ENCODE data around the gene TRAF1.

Gene TRAF1

GRCh38 chr9:120934281-120934680 lies 7.7 kb upstream of the TRAF1 start:
- no peak overlapping the region for H2AFZ ChIP-seq (ENCODE audit: low read length)
- no peaks in the 10 kb centered on the region for H3K79me2 ChIP-seq (ENCODE audit: insufficient read depth, low read length)
- peaks cover 9% of the 10 kb centered on the region; the same call in 1 of the 2 replicates for H3F3A ChIP-seq (ENCODE audit: low read depth)
- no peaks in the 10 kb centered on the region for H3K27me3 ChIP-seq (ENCODE audit: insufficient read depth, low read length, poor library complexity, severe bottlenecking)
- H4K20me1 ChIP-seq (ENCODE audit: insufficient read depth, low read length, poor library complexity, severe bottlenecking) = no peaks in the 10 kb centered on the region
- peaks cover 81% of the 10 kb centered on the region for H3K4me1 ChIP-seq (ENCODE audit: insufficient read depth, low read length, poor library complexity, severe bottlenecking)
- no peak overlapping the region for H3K4me2 ChIP-seq (ENCODE audit: low read depth, low read length, poor library complexity, severe bottlenecking)
- H3K4me3 ChIP-seq (ENCODE audit: low read length, poor library complexity, severe bottlenecking) = no peak overlapping the region
- no peaks in the 10 kb centered on the region for H3K9me3 ChIP-seq (ENCODE audit: insufficient read depth, low read depth, low read length)
- peak overlapping the region; percentile 70 for H3K9ac ChIP-seq (ENCODE audit: low read depth, low read length, poor library complexity, severe bottlenecking)
- no peaks in the 10 kb centered on the region for H3K9me2 ChIP-seq (replicated peaks; ENCODE audit: low read depth, low read length)
- H3K36me3 ChIP-seq (ENCODE audit: insufficient read depth, low read length) = no peaks in the 10 kb centered on the region
- TF ChIP-seq CTCF (conservative IDR thresholded peaks at IDR 0.05; ENCODE audit: low read length) (no peak), EZH2phosphoT487 (IDR thresholded peaks at IDR 0.05; ENCODE audit: borderline replicate concordance) (no peak)

GRCh38 chr9:120933310-120934055 lies 6.9 kb upstream of the TRAF1 start:
- Histone ChIP-seq H3K36me3 (ENCODE audit: insufficient read depth, low read length) (no peaks in the 10 kb centered on the region), H3K27me3 (ENCODE audit: insufficient read depth, low read length, poor library complexity, severe bottlenecking) (no peaks in the 10 kb centered on the region), H4K20me1 (ENCODE audit: insufficient read depth, low read length, poor library complexity, severe bottlenecking) (no peaks in the 10 kb centered on the region), H3K4me1 (ENCODE audit: insufficient read depth, low read length, poor library complexity, severe bottlenecking) (peaks cover 82% of the 10 kb centered on the region), H3K9ac (ENCODE audit: low read depth, low read length, poor library complexity, severe bottlenecking) (peak overlapping the region; percentile 17), H3F3A (ENCODE audit: low read depth) (peaks cover 9% of the 10 kb centered on the region; the same call in 1 of the 2 replicates), H3K4me2 (ENCODE audit: low read depth, low read length, poor library complexity, severe bottlenecking) (no peak overlapping the region), H3K79me2 (ENCODE audit: insufficient read depth, low read length) (peaks cover 1% of the 10 kb centered on the region; the same call in 1 of the 2 replicates), H2AFZ (ENCODE audit: low read length) (no peak overlapping the region), H3K9me2 (replicated peaks; ENCODE audit: low read depth, low read length) (no peaks in the 10 kb centered on the region), H3K9me3 (ENCODE audit: insufficient read depth, low read depth, low read length) (no peaks in the 10 kb centered on the region), H3K4me3 (ENCODE audit: low read length, poor library complexity, severe bottlenecking) (no peak overlapping the region)
- TF ChIP-seq CTCF (conservative IDR thresholded peaks at IDR 0.05; ENCODE audit: low read length) (no peak), EZH2phosphoT487 (IDR thresholded peaks at IDR 0.05; ENCODE audit: borderline replicate concordance) (no peak)

GRCh38 chr9:120932086-120932823 lies 5.7 kb upstream of the TRAF1 start:
- peak overlapping the region; percentile 69 for H3K9ac ChIP-seq (ENCODE audit: low read depth, low read length, poor library complexity, severe bottlenecking)
- peak overlapping the region; percentile 59 for H3K4me3 ChIP-seq (ENCODE audit: low read length, poor library complexity, severe bottlenecking)
- H2AFZ ChIP-seq (ENCODE audit: low read length) = no peak overlapping the region; the same call in 1 of the 2 replicates

More at GRCh38 chr9:120932086-120932823, 5.7 kb upstream of the TRAF1 start:
- Histone ChIP-seq H3K79me2 (ENCODE audit: insufficient read depth, low read length) (peaks cover 9% of the 10 kb centered on the region; the same call in 1 of the 2 replicates), H3F3A (ENCODE audit: low read depth) (peaks cover 9% of the 10 kb centered on the region; the same call in 1 of the 2 replicates), H3K9me3 (ENCODE audit: insufficient read depth, low read depth, low read length) (no peaks in the 10 kb centered on the region), H3K4me1 (ENCODE audit: insufficient read depth, low read length, poor library complexity, severe bottlenecking) (peaks cover 88% of the 10 kb centered on the region), H4K20me1 (ENCODE audit: insufficient read depth, low read length, poor library complexity, severe bottlenecking) (no peaks in the 10 kb centered on the region), H3K27me3 (ENCODE audit: insufficient read depth, low read length, poor library complexity, severe bottlenecking) (no peaks in the 10 kb centered on the region), H3K4me2 (ENCODE audit: low read depth, low read length, poor library complexity, severe bottlenecking) (peak overlapping the region; percentile 76), H3K36me3 (ENCODE audit: insufficient read depth, low read length) (no peaks in the 10 kb centered on the region), H3K9me2 (replicated peaks; ENCODE audit: low read depth, low read length) (no peaks in the 10 kb centered on the region)
- TF ChIP-seq CTCF (conservative IDR thresholded peaks at IDR 0.05; ENCODE audit: low read length) (no peak), EZH2phosphoT487 (IDR thresholded peaks at IDR 0.05; ENCODE audit: borderline replicate concordance) (no peak)
